ENCODE results near the gene HDAC5.

DNA sequence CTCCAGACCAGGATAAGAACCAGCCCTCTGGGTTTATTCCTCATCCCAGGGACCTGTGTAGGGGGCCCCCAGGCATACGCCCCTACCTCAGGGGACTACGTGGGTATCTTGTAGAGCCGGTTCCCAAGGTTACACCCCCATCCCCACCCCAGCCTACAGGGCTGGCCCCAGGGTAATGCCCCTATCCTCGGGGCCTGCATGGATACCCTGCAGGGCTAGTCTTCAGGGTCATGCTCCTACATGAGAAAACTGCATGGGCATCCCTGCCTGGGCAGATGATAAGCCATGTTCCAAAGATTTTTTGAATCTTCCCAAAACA lies 14.2 kb downstream of the HDAC5 start:
- no peak for TF ChIP-seq POLR2A (IDR thresholded peaks at IDR 0.05)
- TF ChIP-seq CTCF (IDR thresholded peaks at IDR 0.05) = no peak

Data from body of pancreas (tissue), 4 donors.